Mesodermal cell (in vitro differentiated cells): ENCODE measurements around the gene CHD1L.
"Not testable (repeated sequence)": the region's sequence is repeated elsewhere in the genome, so short reads cannot be mapped to it uniquely, and the experiment has no call there.

ENCODE experiments used
- H3K27ac ChIP-seq: 2 replicates; pipeline ENCODE4 v1.7.0; 2013; ENCODE audit warnings: mild to moderate bottlenecking, low read depth, low read length, moderate library complexity; ENCODE audit not compliant: severe bottlenecking
- H3K36me3 ChIP-seq: 2 replicates; pipeline ENCODE4 v1.7.1; 2013; ENCODE audit warnings: mild to moderate bottlenecking, low read length, moderate library complexity; ENCODE audit not compliant: control insufficient read depth, insufficient read depth
- H3K4me1 ChIP-seq: one replicate; pipeline ENCODE4 v1.7.1; 2013; ENCODE audit warnings: mild to moderate bottlenecking, low read length; ENCODE audit not compliant: insufficient read depth, control insufficient read depth, poor library complexity, severe bottlenecking
- H3K4me3 ChIP-seq: 2 replicates; pipeline ENCODE4 v1.7.0; 2013; ENCODE audit warnings: low read length, control low read depth, mild to moderate bottlenecking; ENCODE audit not compliant: insufficient read depth, poor library complexity, severe bottlenecking; ENCODE audit errors: extremely low read depth
- H3K9me3 ChIP-seq: 2 replicates; pipeline ENCODE4 v1.7.1; 2013; ENCODE audit warnings: mild to moderate bottlenecking, low read length, moderate library complexity; ENCODE audit not compliant: control insufficient read depth
- WGBS, 2 experiments: methylation state at CpG; one replicate each; pipeline ENCODE4 v1.1.5; 2013; ENCODE audit warnings: missing lambda C conversion rate in 2 of 2; ENCODE audit not compliant: insufficient coverage in 2 of 2; 5-methylcytosine and 5-hydroxymethylcytosine counted together

CHD1L gene

GRCh38 chr1:147305803-147306202 is 63.3 kb downstream of the CHD1L start:
- not testable (repeated sequence) for H3K27ac ChIP-seq, H3K4me3 ChIP-seq, H3K36me3 ChIP-seq, H3K4me1 ChIP-seq
- H3K9me3 ChIP-seq, result peaks cover 39% of the 10 kb centered on the region
- 92 to 100% methylated on average over 2 to 3 of the region's 3 CpGs for WGBS, 2 experiments

- Histone ChIP-seq H3K4me1 (no peaks in the 10 kb centered on the region), H3K27ac (no peak overlapping the region)
- 83 to 87% methylated on average over 1 to 2 of the region's 3 CpGs for WGBS, 2 experiments
Measured at GRCh38 chr1:147316968-147317367, 74.5 kb downstream of the CHD1L start.

GRCh38 chr1:147326933-147327687 is 84.6 kb downstream of the CHD1L start:
- WGBS, 2 experiments, result 34 to 49% methylated on average over 5 to 9 of the region's 26 CpGs
- H3K9me3 ChIP-seq, H3K36me3 ChIP-seq, H3K4me3 ChIP-seq, H3K4me1 ChIP-seq, H3K27ac ChIP-seq: not testable (repeated sequence)

More at GRCh38 chr1:147316968-147317367, 74.5 kb downstream of the CHD1L start:
- Histone ChIP-seq H3K4me3 (no peak overlapping the region), H3K36me3 (no peaks in the 10 kb centered on the region), H3K9me3 (no peaks in the 10 kb centered on the region)

GRCh38 chr1:147334292-147334691 is 91.8 kb downstream of the CHD1L start:
- H3K36me3 ChIP-seq, result no peaks in the 10 kb centered on the region
- 77 to 82% methylated on average over 3 to 5 of the region's 5 CpGs for WGBS, 2 experiments
- no peak overlapping the region for H3K27ac ChIP-seq
- no peaks in the 10 kb centered on the region for H3K4me1 ChIP-seq
- H3K4me3 ChIP-seq, result no peak overlapping the region
- H3K9me3 ChIP-seq, result peaks cover under 1% of the 10 kb centered on the region

- H3K9me3 ChIP-seq, result no peaks in the 10 kb centered on the region
- no peaks in the 10 kb centered on the region for H3K4me1 ChIP-seq
- no peaks in the 10 kb centered on the region for H3K36me3 ChIP-seq
- 63 to 71% methylated on average over 1 to 2 of the region's 2 CpGs for WGBS, 2 experiments
- H3K4me3 ChIP-seq, result no peak overlapping the region
- H3K27ac ChIP-seq, result no peak overlapping the region
Measured at GRCh38 chr1:147336291-147336690, 93.8 kb downstream of the CHD1L start.

GRCh38 chr1:147337040-147337630 is 94.7 kb downstream of the CHD1L start:
- Histone ChIP-seq H3K9me3 (no peaks in the 10 kb centered on the region), H3K27ac (no peak overlapping the region), H3K4me3 (no peak overlapping the region), H3K4me1 (no peaks in the 10 kb centered on the region), H3K36me3 (no peaks in the 10 kb centered on the region)
- 13 to 27% methylated on average over 3 to 4 of the region's 4 CpGs for WGBS, 2 experiments

- no peak overlapping the region for H3K4me3 ChIP-seq
- no peaks in the 10 kb centered on the region for H3K4me1 ChIP-seq
- H3K27ac ChIP-seq, result no peak overlapping the region
- WGBS, 2 experiments, result no CpG with 5 or more reads among the region's 2 CpGs
- H3K36me3 ChIP-seq, result no peaks in the 10 kb centered on the region
- no peaks in the 10 kb centered on the region for H3K9me3 ChIP-seq
Measured at GRCh38 chr1:147338571-147338970, 96.1 kb downstream of the CHD1L start.

GRCh38 chr1:147341246-147341645 is 98.8 kb downstream of the CHD1L start:
- Histone ChIP-seq H3K4me3 (no peak overlapping the region), H3K36me3 (no peaks in the 10 kb centered on the region), H3K27ac (no peak overlapping the region), H3K4me1 (no peaks in the 10 kb centered on the region), H3K9me3 (no peaks in the 10 kb centered on the region)
- WGBS, 2 experiments, result 80% methylated on average over 1 of the region's 1 CpG
